T-helper 1 cell treated with Interleukin-12 subunit alpha and Interleukin-12 subunit beta and Interleukin-4 antibody, amounts not matched to agents 30 μg/mL and 1 μg/mL, for 36 hours (primary cell): ENCODE measurements around the gene GEMIN8.

Experiments
- H3K27ac Mint-ChIP-seq: one replicate; pipeline ENCODE4 v1.8.0; 2021; ENCODE audit warnings: mild to moderate bottlenecking, mixed read lengths
- H3K27me3 Mint-ChIP-seq: one replicate; pipeline ENCODE4 v1.8.0; 2021; ENCODE audit warnings: low read depth, mixed read lengths
- H3K36me3 Mint-ChIP-seq: one replicate; pipeline ENCODE4 v1.8.0; 2021; ENCODE audit warnings: low read depth, mixed read lengths
- H3K4me1 Mint-ChIP-seq: one replicate; pipeline ENCODE4 v1.8.0; 2021; ENCODE audit warnings: low read depth, mixed read lengths
- H3K4me3 Mint-ChIP-seq: one replicate; pipeline ENCODE4 v1.8.0; 2021; ENCODE audit warnings: mild to moderate bottlenecking, moderate library complexity, mixed read lengths
- H3K9me3 Mint-ChIP-seq: one replicate; pipeline ENCODE4 v1.8.0; 2021; ENCODE audit warnings: mixed read lengths

Gene GEMIN8

GRCh38 chrX:13996650-13997049 is 33.0 kb downstream of the GEMIN8 start:
- Mint-ChIP-seq H3K27me3 (no peaks in the 10 kb centered on the region), H3K4me1 (no peaks in the 10 kb centered on the region), H3K9me3 (no peaks in the 10 kb centered on the region), H3K36me3 (no peaks in the 10 kb centered on the region), H3K27ac (no peak overlapping the region), H3K4me3 (no peak overlapping the region)

- no peaks in the 10 kb centered on the region for H3K27me3 Mint-ChIP-seq
- no peak overlapping the region for H3K4me3 Mint-ChIP-seq
- no peak overlapping the region for H3K27ac Mint-ChIP-seq
- H3K36me3 Mint-ChIP-seq = no peaks in the 10 kb centered on the region
- no peaks in the 10 kb centered on the region for H3K4me1 Mint-ChIP-seq
- H3K9me3 Mint-ChIP-seq = no peaks in the 10 kb centered on the region
Measured at GRCh38 chrX:13994536-13995080, 35.1 kb downstream of the GEMIN8 start.

GRCh38 chrX:13994104-13994503 is 35.6 kb downstream of the GEMIN8 start:
- Mint-ChIP-seq H3K27me3 (no peaks in the 10 kb centered on the region), H3K4me1 (no peaks in the 10 kb centered on the region), H3K9me3 (no peaks in the 10 kb centered on the region), H3K36me3 (no peaks in the 10 kb centered on the region), H3K27ac (no peak overlapping the region), H3K4me3 (no peak overlapping the region)

GRCh38 chrX:13990126-13990800 is 39.4 kb downstream of the GEMIN8 start:
- Mint-ChIP-seq H3K9me3 (no peaks in the 10 kb centered on the region), H3K4me3 (no peak overlapping the region), H3K27me3 (no peaks in the 10 kb centered on the region), H3K27ac (no peak overlapping the region), H3K4me1 (peaks cover 4% of the 10 kb centered on the region), H3K36me3 (no peaks in the 10 kb centered on the region)

GRCh38 chrX:13985697-13986435 is 43.8 kb downstream of the GEMIN8 start:
- Mint-ChIP-seq H3K4me3 (no peak overlapping the region), H3K4me1 (peaks cover 4% of the 10 kb centered on the region), H3K27ac (no peak overlapping the region)

GRCh38 chrX:13983734-13984133 is 46.0 kb downstream of the GEMIN8 start:
- Mint-ChIP-seq H3K27ac (no peak overlapping the region), H3K27me3 (no peaks in the 10 kb centered on the region), H3K36me3 (no peaks in the 10 kb centered on the region), H3K4me1 (peaks cover 4% of the 10 kb centered on the region), H3K9me3 (no peaks in the 10 kb centered on the region), H3K4me3 (no peak overlapping the region)

More at GRCh38 chrX:13985697-13986435, 43.8 kb downstream of the GEMIN8 start:
- H3K36me3 Mint-ChIP-seq = no peaks in the 10 kb centered on the region
- no peaks in the 10 kb centered on the region for H3K27me3 Mint-ChIP-seq
- H3K9me3 Mint-ChIP-seq = no peaks in the 10 kb centered on the region

- Mint-ChIP-seq H3K4me1 (no peaks in the 10 kb centered on the region), H3K27me3 (no peaks in the 10 kb centered on the region), H3K27ac (no peak overlapping the region), H3K4me3 (no peak overlapping the region), H3K36me3 (no peaks in the 10 kb centered on the region), H3K9me3 (no peaks in the 10 kb centered on the region)
Measured at GRCh38 chrX:13968198-13968597, 61.5 kb downstream of the GEMIN8 start.

- Mint-ChIP-seq H3K4me3 (no peak overlapping the region), H3K27ac (no peak overlapping the region), H3K9me3 (no peaks in the 10 kb centered on the region), H3K4me1 (no peaks in the 10 kb centered on the region), H3K36me3 (no peaks in the 10 kb centered on the region), H3K27me3 (no peaks in the 10 kb centered on the region)
Measured at GRCh38 chrX:13967636-13968035, 62.1 kb downstream of the GEMIN8 start.

GRCh38 chrX:13966793-13967125 is 62.9 kb downstream of the GEMIN8 start:
- H3K4me1 Mint-ChIP-seq = no peaks in the 10 kb centered on the region
- no peak overlapping the region for H3K27ac Mint-ChIP-seq
- no peak overlapping the region for H3K4me3 Mint-ChIP-seq
- no peaks in the 10 kb centered on the region for H3K9me3 Mint-ChIP-seq
- no peaks in the 10 kb centered on the region for H3K27me3 Mint-ChIP-seq
- no peaks in the 10 kb centered on the region for H3K36me3 Mint-ChIP-seq

- Mint-ChIP-seq H3K27me3 (no peaks in the 10 kb centered on the region), H3K9me3 (no peaks in the 10 kb centered on the region), H3K27ac (no peak overlapping the region)
Measured at GRCh38 chrX:13966071-13966792, 63.5 kb downstream of the GEMIN8 start.

GRCh38 chrX:13965531-13965930 is 64.2 kb downstream of the GEMIN8 start:
- H3K4me3 Mint-ChIP-seq = no peak overlapping the region
- H3K27ac Mint-ChIP-seq = no peak overlapping the region
- H3K27me3 Mint-ChIP-seq = no peaks in the 10 kb centered on the region
- no peaks in the 10 kb centered on the region for H3K9me3 Mint-ChIP-seq
- no peaks in the 10 kb centered on the region for H3K4me1 Mint-ChIP-seq
- no peaks in the 10 kb centered on the region for H3K36me3 Mint-ChIP-seq

More at GRCh38 chrX:13966071-13966792, 63.5 kb downstream of the GEMIN8 start:
- Mint-ChIP-seq H3K36me3 (no peaks in the 10 kb centered on the region), H3K4me3 (no peak overlapping the region), H3K4me1 (no peaks in the 10 kb centered on the region)

GRCh38 chrX:13956998-13957397 is 72.7 kb downstream of the GEMIN8 start:
- H3K9me3 Mint-ChIP-seq = no peaks in the 10 kb centered on the region
- H3K4me1 Mint-ChIP-seq = peaks cover 3% of the 10 kb centered on the region
- H3K4me3 Mint-ChIP-seq = no peak overlapping the region
- no peaks in the 10 kb centered on the region for H3K36me3 Mint-ChIP-seq
- no peak overlapping the region for H3K27ac Mint-ChIP-seq
- H3K27me3 Mint-ChIP-seq = no peaks in the 10 kb centered on the region
